HEK293T (cell line): Measurements from ENCODE around the gene PMF1.

Experiments used
- CTCF ChIA-PET: fragments of 350-600 bp; formaldehyde crosslinking; extraction: SDS; loops from one replicate; lab custom pipeline; 2021; ENCODE audit warnings: antibody characterized with exemption, inconsistent platforms; lab: Yijun Ruan, JAX
- POLR2A ChIA-PET: fragments of 350-600 bp; formaldehyde crosslinking; extraction: SDS; loops from one replicate; lab custom pipeline; 2020; ENCODE audit warnings: antibody characterized with exemption, inconsistent platforms; lab: Yijun Ruan, JAX
- DNase-seq: peaks from one replicate; pipeline ENCODE4 v3.0.0; 2012; ENCODE audit warnings: mixed read lengths; ENCODE audit errors: extremely low spot score
- ARNT ChIP-seq: fragments of 450-650 bp; IDR thresholded peaks from 2 replicates; pipeline ENCODE4 v1.6.1; 2017; ENCODE audit warnings: mild to moderate bottlenecking
- BHLHE40 ChIP-seq: fragments of 450-650 bp; IDR thresholded peaks from 2 replicates; pipeline ENCODE4 v1.6.1; 2016; ENCODE audit warnings: mild to moderate bottlenecking, moderate library complexity, borderline replicate concordance
- CTBP1 ChIP-seq: fragments of 450-650 bp; IDR thresholded peaks from 2 replicates; pipeline ENCODE4 v1.6.1; 2016; ENCODE audit warnings: borderline replicate concordance
- ELF4 ChIP-seq: fragments of 450-650 bp; IDR thresholded peaks from 2 replicates; pipeline ENCODE4 v1.6.1; 2017; ENCODE audit warnings: antibody characterized with exemption
- FOXA1 ChIP-seq: fragments of 450-650 bp; IDR thresholded peaks from 2 replicates; pipeline ENCODE4 v1.6.1; 2016; ENCODE audit warnings: mild to moderate bottlenecking
- FOXK2 ChIP-seq: fragments of 450-650 bp; IDR thresholded peaks from 2 replicates; pipeline ENCODE4 v1.6.1; 2016; ENCODE audit warnings: mild to moderate bottlenecking
- FOXM1 ChIP-seq: fragments of 450-650 bp; IDR thresholded peaks from 2 replicates; pipeline ENCODE4 v1.6.1; 2017; ENCODE audit warnings: mild to moderate bottlenecking, borderline replicate concordance
- HDGF ChIP-seq: fragments of 450-650 bp; IDR thresholded peaks from 2 replicates; pipeline ENCODE4 v1.6.1; 2017; ENCODE audit warnings: antibody characterized with exemption, borderline replicate concordance
- L3MBTL2 ChIP-seq: fragments of 450-650 bp; conservative IDR thresholded peaks from 2 replicates; pipeline ENCODE4 v1.6.1; 2016; ENCODE audit warnings: mild to moderate bottlenecking
- LEF1 ChIP-seq: fragments of 450-650 bp; IDR thresholded peaks from 2 replicates; pipeline ENCODE4 v1.6.1; 2017; ENCODE audit warnings: mild to moderate bottlenecking, borderline replicate concordance
- NFRKB ChIP-seq: fragments of 450-650 bp; IDR thresholded peaks from 2 replicates; pipeline ENCODE4 v1.6.1; 2016; ENCODE audit warnings: mild to moderate bottlenecking, moderate library complexity
- PKNOX1 ChIP-seq: fragments of 450-650 bp; IDR thresholded peaks from 2 replicates; pipeline ENCODE4 v1.6.1; 2016
- SP1 ChIP-seq: fragments of 450-650 bp; IDR thresholded peaks from 2 replicates; pipeline ENCODE4 v1.6.1; 2017
- SUZ12 ChIP-seq: fragments of 450-650 bp; IDR thresholded peaks from 2 replicates; pipeline ENCODE4 v1.6.1; 2016; ENCODE audit warnings: mild to moderate bottlenecking
- TARDBP ChIP-seq: fragments of 450-650 bp; IDR thresholded peaks from 2 replicates; pipeline ENCODE4 v1.6.1; 2016
- ZNF384 ChIP-seq: fragments of 450-650 bp; IDR thresholded peaks from 2 replicates; pipeline ENCODE4 v1.6.1; 2016

PMF1 gene

DNA sequence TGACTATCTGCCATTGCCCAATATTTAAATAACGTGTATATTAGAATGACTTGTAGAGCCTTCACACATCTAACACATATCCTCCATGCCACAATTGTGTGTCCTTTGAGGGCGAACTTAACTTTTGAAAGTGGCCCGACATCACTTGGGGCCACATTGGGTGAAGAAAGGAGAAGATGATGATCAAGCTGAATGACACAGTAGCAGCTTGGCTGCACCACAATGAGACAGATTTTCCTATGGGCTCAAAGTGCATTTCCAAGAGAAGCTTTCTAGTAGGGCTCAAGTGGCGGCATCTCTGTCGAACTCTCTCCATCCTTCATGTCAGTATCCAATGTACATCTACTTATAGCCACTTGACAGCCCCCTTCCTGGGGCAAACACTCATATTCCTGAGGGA is 25.4 kb downstream of the PMF1 start:
- no peak for TF ChIP-seq FOXM1
- TF ChIP-seq SP1, result no peak
- TF ChIP-seq L3MBTL2, result no peak
- no peak for TF ChIP-seq CTBP1
- TF ChIP-seq NFRKB, result no peak
- TF ChIP-seq FOXK2, result no peak
- TF ChIP-seq HDGF, result no peak
- no peak for TF ChIP-seq ARNT
- TF ChIP-seq TARDBP, result no peak
- no peak for TF ChIP-seq ELF4
- no peak for TF ChIP-seq LEF1
- no peak for TF ChIP-seq FOXA1
- TF ChIP-seq SUZ12, result no peak
- ChIA-PET CTCF (interaction anchor here (0.9 to 1.4 kb wide), 2 partner anchors 13 to 97 kb away, joined by 3 to 5 read pairs; no protein-coding TSS in a partner anchor), POLR2A (no interaction called here)
- no peak for DNase-seq

GRCh38 chr1:156241311-156241811 is 28.6 kb downstream of the PMF1 start:
- ChIA-PET CTCF (no interaction called here), POLR2A (interaction anchor here (1.2 kb wide), 1 partner anchor 28 kb away, joined by 3 read pairs; the partner anchor contains the start of gene PMF1)
- no peak for DNase-seq
- TF ChIP-seq FOXK2, result no peak
- no peak for TF ChIP-seq TARDBP
- no peak for TF ChIP-seq ELF4
- no peak for TF ChIP-seq HDGF
- no peak for TF ChIP-seq ZNF384
- TF ChIP-seq SUZ12, result no peak
- no peak for TF ChIP-seq LEF1
- TF ChIP-seq SP1, result no peak
- TF ChIP-seq FOXM1, result no peak
- TF ChIP-seq ARNT, result no peak
- TF ChIP-seq BHLHE40, result no peak
- no peak for TF ChIP-seq FOXA1

- ChIA-PET POLR2A (interaction anchor here (1.2 to 1.4 kb wide), 2 partner anchors 10 to 29 kb away, joined by 3 to 5 read pairs; partner anchors contain the start of gene PMF1), CTCF (no interaction called here)
- TF ChIP-seq L3MBTL2 (no peak), PKNOX1 (no peak), BHLHE40 (no peak), NFRKB (no peak), CTBP1 (no peak), FOXK2 (no peak), FOXA1 (no peak), SP1 (no peak), SUZ12 (no peak), ZNF384 (no peak), TARDBP (no peak), ELF4 (no peak), FOXM1 (no peak), HDGF (no peak), LEF1 (no peak), ARNT (no peak)
- no peak for DNase-seq
Measured at GRCh38 chr1:156241926-156242325, 29.1 kb downstream of the PMF1 start, which contains the start of gene BGLAP. BGLAP (plus strand) TSS chr1:156242184; CDS start chr1:156242232, 48 bp downstream.

GRCh38 chr1:156242738-156243137 is 29.9 kb downstream of the PMF1 start:
- TF ChIP-seq L3MBTL2 (no peak), SUZ12 (no peak), ARNT (no peak), TARDBP (no peak)
- POLR2A ChIA-PET, result interaction anchor here (1.4 kb wide), 1 partner anchor 9 kb away, joined by 5 read pairs; no protein-coding TSS in a partner anchor
- CTCF ChIA-PET, result no interaction called here
- no peak for DNase-seq

GRCh38 chr1:156244126-156244525 is 31.3 kb downstream of the PMF1 start:
- TF ChIP-seq TARDBP (no peak), LEF1 (no peak), FOXA1 (no peak), ELF4 (no peak), PKNOX1 (no peak)
- CTCF ChIA-PET, result interaction anchor here (0.6 kb wide), 1 partner anchor 31 kb away, joined by 5 read pairs; the partner anchor contains the start of gene PMF1
- POLR2A ChIA-PET, result no interaction called here

DNA sequence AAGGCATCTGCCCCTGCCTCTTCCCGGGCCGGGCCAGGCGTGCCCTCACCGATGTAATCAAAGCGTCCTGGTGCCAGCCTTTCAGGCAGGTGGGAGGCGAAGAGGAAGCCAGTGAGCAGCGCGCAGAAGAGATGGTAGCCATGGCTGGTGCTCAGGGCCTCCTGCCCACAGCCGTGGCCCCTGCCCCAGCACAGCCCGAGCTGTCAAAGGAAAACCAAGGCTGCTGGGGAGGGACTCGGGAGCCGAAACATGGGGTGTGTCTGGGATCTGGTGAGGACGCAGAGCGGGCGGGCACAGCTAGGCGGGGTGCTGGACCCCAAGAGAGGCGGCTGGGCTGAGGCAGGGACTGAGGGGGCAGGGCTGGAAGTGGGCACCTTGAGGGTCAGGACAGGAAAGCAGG is 31.9 kb downstream of the PMF1 start:
- ChIA-PET POLR2A (no interaction called here), CTCF (interaction anchor here (0.6 kb wide), 1 partner anchor 32 kb away, joined by 5 read pairs; the partner anchor contains the start of gene PMF1)
- DNase-seq, result no peak
- TF ChIP-seq FOXK2 (no peak), ELF4 (no peak), FOXA1 (no peak), SUZ12 (no peak), ARNT (no peak), ZNF384 (no peak), NFRKB (no peak), SP1 (no peak), LEF1 (no peak), FOXM1 (no peak), BHLHE40 (no peak), PKNOX1 (no peak), TARDBP (no peak), L3MBTL2 (no peak), CTBP1 (no peak), HDGF (no peak)

More at GRCh38 chr1:156244126-156244525, 31.3 kb downstream of the PMF1 start:
- DNase-seq, result no peak
